PC-3 (cell line): ENCODE measurements around the gene MR1. TPM values are rescaled to one million over a fixed set of nuclear protein-coding genes. Genes with fewer than 3 reads are reported as not detected.

Experiments used
- ATAC-seq: fragments of 200-7000 bp; cut with Tn5 transposase; 2 replicates; pipeline ENCODE4 v1.9.1; 2020; ENCODE audit warnings: mild to moderate bottlenecking, moderate library complexity
- BruUV-seq: library from RNA; stranded (reverse); fragments of 400-500 nt; replicated peaks from 2 replicates; lab custom pipeline; 2021; lab: Mats Ljungman, UMichigan
- CTCF ChIA-PET: fragments of 300-600 bp; sonication (Branson Sonifier 250); formaldehyde crosslinking; loops from one replicate; lab custom pipeline; 2022; ENCODE audit warnings: antibody characterized with exemption; lab: Charles Lee
- POLR2A ChIA-PET: fragments of 300-600 bp; sonication (Branson Sonifier 250); formaldehyde crosslinking; loops from one replicate; lab custom pipeline; 2022; ENCODE audit warnings: antibody characterized with exemption; ENCODE audit not compliant: unreplicated experiment; lab: Charles Lee
- DNase-seq: peaks from one replicate; pipeline ENCODE4 v3.0.0-alpha.2; 2015
- H2AFZ ChIP-seq: fragments of 300-600 bp; sonication (generic); 2 replicates; pipeline ENCODE4 v1.6.0; 2016; ENCODE audit warnings: antibody characterized with exemption, low read length
- H3F3A ChIP-seq: fragments of 300-600 bp; sonication (generic); one replicate; pipeline ENCODE4 v1.6.0; 2017; ENCODE audit warnings: antibody characterized with exemption, low read length, control low read depth, mild to moderate bottlenecking; ENCODE audit not compliant: unreplicated experiment
- H3K27ac ChIP-seq: fragments of 300-600 bp; sonication (generic); 2 replicates; pipeline ENCODE4 v1.5.1; 2016; ENCODE audit warnings: mild to moderate bottlenecking, low read length
- H3K27me3 ChIP-seq: fragments of 300-600 bp; sonication (generic); 2 replicates; pipeline ENCODE4 v1.6.1; 2016; ENCODE audit warnings: low read length, mixed read lengths
- H3K36me3 ChIP-seq: fragments of 300-600 bp; sonication (generic); 2 replicates; pipeline ENCODE4 v1.6.1; 2016; ENCODE audit warnings: low read depth, mixed run types, low read length, mixed read lengths
- H3K4me1 ChIP-seq: fragments of 300-600 bp; sonication (generic); 2 replicates; pipeline ENCODE4 v1.5.1; 2016; ENCODE audit warnings: low read length; ENCODE audit not compliant: insufficient read depth
- H3K4me2 ChIP-seq: fragments of 300-600 bp; sonication (generic); 2 replicates; pipeline ENCODE4 v1.6.0; 2016; ENCODE audit warnings: low read length
- H3K4me3 ChIP-seq: fragments of 300-600 bp; sonication (generic); 2 replicates; pipeline ENCODE4 v1.5.1; 2016; ENCODE audit warnings: mild to moderate bottlenecking, low read length, mixed read lengths
- H3K79me2 ChIP-seq: fragments of 300-600 bp; sonication (generic); 2 replicates; pipeline ENCODE4 v1.6.1; 2017; ENCODE audit warnings: low read length, mixed read lengths
- H3K9ac ChIP-seq: fragments of 300-600 bp; sonication (generic); 2 replicates; pipeline ENCODE4 v1.6.0; 2016; ENCODE audit warnings: mild to moderate bottlenecking, low read length
- H3K9me2 ChIP-seq: fragments of 300-600 bp; sonication (generic); replicated peaks from 2 replicates; pipeline ENCODE4 v1.6.1; 2016; ENCODE audit warnings: mixed run types, low read length, mixed read lengths
- H3K9me3 ChIP-seq: fragments of 300-600 bp; sonication (generic); 2 replicates; pipeline ENCODE4 v1.6.1; 2016; ENCODE audit warnings: low read length, mixed read lengths
- H4K20me1 ChIP-seq: fragments of 300-600 bp; sonication (generic); 2 replicates; pipeline ENCODE4 v1.6.1; 2016; ENCODE audit warnings: low read length, mixed read lengths
- CTCF ChIP-seq: fragments of 300-600 bp; sonication (generic); conservative IDR thresholded peaks from 2 replicates; pipeline ENCODE4 v1.5.1; 2017; ENCODE audit warnings: antibody characterized with exemption, low read depth, mild to moderate bottlenecking, low read length
- EZH2 ChIP-seq: fragments of 300-600 bp; sonication (generic); IDR thresholded peaks from one replicate; pipeline ENCODE4 v1.6.1; 2017; ENCODE audit warnings: antibody characterized with exemption, mild to moderate bottlenecking, low read length; ENCODE audit not compliant: unreplicated experiment
- EZH2phosphoT487 ChIP-seq: fragments of 300-600 bp; sonication (generic); IDR thresholded peaks from 2 replicates; pipeline ENCODE4 v1.6.1; 2018; ENCODE audit warnings: mild to moderate bottlenecking, antibody characterized with exemption, low read length, borderline replicate concordance
- intact Hi-C: fragments of 100-400 bp; cut with micrococcal nuclease; formaldehyde crosslinking; loops from 2 replicates; pipeline ENCODE4 v1.9.0; 2023
- total RNA-seq: library from RNA; depleted of rRNA; stranded (reverse); fragments of >200 nt; gene quantifications from 2 replicates; pipeline ENCODE4 v1.2.3, GENCODE V29; 2014

The MR1 gene
- total RNA-seq, 1 experiment from 2014 or later = 3.4 TPM

GRCh38 chr1:181073638-181074037, 39.9 kb downstream of the MR1 start:
- Histone ChIP-seq H3K27ac (no peak overlapping the region), H3K36me3 (no peaks in the 10 kb centered on the region), H3K4me1 (peaks cover 31% of the 10 kb centered on the region), H3K4me3 (no peak overlapping the region), H4K20me1 (no peaks in the 10 kb centered on the region), H2AFZ (no peak overlapping the region), H3F3A (no peaks in the 10 kb centered on the region), H3K27me3 (no peaks in the 10 kb centered on the region), H3K9me3 (no peaks in the 10 kb centered on the region), H3K79me2 (no peaks in the 10 kb centered on the region), H3K9me2 (no peaks in the 10 kb centered on the region), H3K9ac (no peak overlapping the region), H3K4me2 (no peak overlapping the region)
- TF ChIP-seq EZH2phosphoT487 (no peak), EZH2 (no peak), CTCF (no peak)
- intact Hi-C loops = no loop called here
- BruUV-seq = no TSS peak
- ATAC-seq = peak; percentile 60
- POLR2A ChIA-PET = no interaction called here
- CTCF ChIA-PET = no interaction called here
- peak; percentile 82 for DNase-seq

GRCh38 chr1:181075766-181076350, 42.1 kb downstream of the MR1 start:
- ChIA-PET CTCF (no interaction called here), POLR2A (no interaction called here)

More at GRCh38 chr1:181075766-181076350, 42.1 kb downstream of the MR1 start:
- Histone ChIP-seq H3K27ac (no peak overlapping the region), H3K9ac (no peak overlapping the region), H3F3A (no peaks in the 10 kb centered on the region), H3K79me2 (no peaks in the 10 kb centered on the region), H2AFZ (no peak overlapping the region), H3K4me3 (no peak overlapping the region), H3K36me3 (no peaks in the 10 kb centered on the region), H3K27me3 (no peaks in the 10 kb centered on the region), H3K4me2 (no peak overlapping the region), H4K20me1 (no peaks in the 10 kb centered on the region), H3K9me2 (no peaks in the 10 kb centered on the region), H3K9me3 (no peaks in the 10 kb centered on the region), H3K4me1 (peaks cover 47% of the 10 kb centered on the region)
- no peak for ATAC-seq
- TF ChIP-seq EZH2 (no peak), CTCF (no peak), EZH2phosphoT487 (no peak)
- intact Hi-C loops = loop anchor here (5.0 kb wide), 2 partner anchors 34 to 194 kb away; no protein-coding TSS in a partner anchor
- no TSS peak for BruUV-seq
- no peak for DNase-seq
